Karpas-422 (cell line): ENCODE results near the gene GRK5. TPM values are rescaled to one million over a fixed set of nuclear protein-coding genes. Genes with fewer than 3 reads are reported as not detected.

Experiments
- DNase-seq: peaks from one replicate; pipeline ENCODE4 v3.0.0-alpha.2; 2015
- H2AFZ ChIP-seq: fragments of 200-600 bp; sonication (generic); 2 replicates; pipeline ENCODE4 v1.6.1; 2014; ENCODE audit warnings: antibody characterized with exemption, low read length, mixed read lengths
- H3K27ac ChIP-seq: fragments of 200-600 bp; sonication (generic); 2 replicates; pipeline ENCODE4 v1.5.1; 2014; ENCODE audit warnings: mild to moderate bottlenecking, low read length, moderate library complexity
- H3K27me3 ChIP-seq: fragments of 200-600 bp; sonication (generic); 2 replicates; pipeline ENCODE4 v1.6.1; 2014; ENCODE audit warnings: low read length, mixed read lengths
- H3K36me3 ChIP-seq: fragments of 200-600 bp; sonication (generic); 2 replicates; pipeline ENCODE4 v1.6.1; 2014; ENCODE audit warnings: low read length, mixed read lengths; ENCODE audit not compliant: insufficient read depth
- H3K4me1 ChIP-seq: fragments of 200-600 bp; sonication (generic); 2 replicates; pipeline ENCODE4 v1.6.1; 2014; ENCODE audit warnings: mild to moderate bottlenecking, low read length, mixed read lengths
- H3K4me2 ChIP-seq: fragments of 200-600 bp; sonication (generic); 2 replicates; pipeline ENCODE4 v1.6.1; 2014; ENCODE audit warnings: low read length, low read depth, mild to moderate bottlenecking; ENCODE audit not compliant: poor library complexity, severe bottlenecking
- H3K4me3 ChIP-seq: fragments of 200-600 bp; sonication (generic); 2 replicates; pipeline ENCODE4 v1.5.1; 2014; ENCODE audit warnings: mild to moderate bottlenecking, antibody characterized with exemption, low read length, mixed read lengths
- H3K79me2 ChIP-seq: fragments of 200-600 bp; sonication (generic); 2 replicates; pipeline ENCODE4 v1.6.1; 2014; ENCODE audit warnings: mild to moderate bottlenecking, low read length, mixed read lengths
- H3K9ac ChIP-seq: fragments of 200-600 bp; sonication (generic); 2 replicates; pipeline ENCODE4 v1.6.0; 2014; ENCODE audit warnings: low read length
- H3K9me2 ChIP-seq: fragments of 200-600 bp; sonication (generic), shearing (Covaris generic); replicated peaks from 2 replicates; pipeline ENCODE4 v1.6.0; 2014; ENCODE audit warnings: mild to moderate bottlenecking, low read length, moderate library complexity; ENCODE audit not compliant: insufficient read depth
- H3K9me3 ChIP-seq: fragments of 300-700, 200-600 bp; sonication (generic); 2 replicates; pipeline ENCODE4 v1.6.1; 2014; ENCODE audit warnings: low read length, mixed read lengths
- H4K20me1 ChIP-seq: fragments of 200-600 bp; sonication (generic); 2 replicates; pipeline ENCODE4 v1.6.1; 2014; ENCODE audit warnings: mild to moderate bottlenecking, antibody characterized with exemption, low read length, low read depth; ENCODE audit not compliant: insufficient read depth
- total RNA-seq: library from RNA; depleted of rRNA; stranded (reverse); fragments of >200 nt; shearing (Covaris generic); gene quantifications from 2 replicates; pipeline ENCODE4 v1.2.3, GENCODE V29; 2014; ENCODE audit warnings: low replicate concordance

The GRK5 gene
- total RNA-seq, 1 experiment from 2014 or later, result 4.5 TPM

GRCh38 chr10:119359025-119359424 lies 151.7 kb downstream of the GRK5 start:
- Histone ChIP-seq H3K9me2 (no peaks in the 10 kb centered on the region), H3K4me2 (no peak overlapping the region), H3K27me3 (no peaks in the 10 kb centered on the region), H3K36me3 (no peaks in the 10 kb centered on the region), H3K27ac (no peak overlapping the region), H3K4me3 (no peak overlapping the region), H3K79me2 (no peaks in the 10 kb centered on the region), H3K9me3 (peaks cover 24% of the 10 kb centered on the region), H4K20me1 (no peaks in the 10 kb centered on the region), H3K4me1 (no peaks in the 10 kb centered on the region), H2AFZ (no peak overlapping the region), H3K9ac (no peak overlapping the region)
- no peak for DNase-seq

DNA sequence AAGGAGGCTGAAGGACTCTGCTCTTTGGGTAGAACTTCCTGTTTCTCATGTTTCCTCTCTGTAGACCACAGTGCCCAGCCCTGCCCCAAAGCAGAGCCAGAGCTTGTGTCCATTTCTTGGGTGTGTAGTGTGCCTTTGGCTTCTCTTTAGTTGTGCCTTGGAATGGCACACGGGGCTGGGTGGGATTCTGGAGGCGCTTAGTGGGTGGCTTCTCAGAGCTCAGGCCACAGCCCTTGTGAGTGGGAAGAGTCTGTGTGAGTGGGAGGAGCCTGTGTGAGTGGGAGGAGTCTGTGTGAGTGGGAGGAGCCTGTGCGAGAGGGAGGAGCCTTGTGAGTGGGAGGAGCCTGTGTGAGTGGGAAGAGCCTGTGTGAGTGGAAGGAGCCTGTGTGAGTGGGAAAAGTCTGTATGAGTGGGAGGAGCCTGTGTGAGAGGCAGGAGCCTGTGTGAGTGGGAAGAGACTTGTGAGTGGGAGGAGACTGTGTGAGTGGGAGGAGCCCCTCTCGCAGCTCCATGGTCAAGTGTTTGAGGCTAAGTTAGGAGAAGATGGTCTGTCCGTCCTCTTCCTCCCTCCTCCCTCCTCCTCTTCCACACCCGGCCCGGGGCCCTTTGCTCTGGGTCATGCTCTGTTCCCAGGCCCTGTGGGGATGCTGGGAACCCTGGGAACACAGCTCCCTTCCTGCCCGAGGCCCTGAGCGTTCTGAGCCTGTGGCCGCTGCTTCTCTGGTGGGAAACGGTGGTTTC lies 153.0 kb downstream of the GRK5 start:
- no peaks in the 10 kb centered on the region for H3K36me3 ChIP-seq
- no peaks in the 10 kb centered on the region for H3K27me3 ChIP-seq
- peaks cover 20% of the 10 kb centered on the region for H3K9me3 ChIP-seq
- H3K79me2 ChIP-seq, result no peaks in the 10 kb centered on the region
- no peak overlapping the region for H3K4me2 ChIP-seq
- no peaks in the 10 kb centered on the region for H3K9me2 ChIP-seq
- no peak overlapping the region for H3K27ac ChIP-seq
- no peaks in the 10 kb centered on the region for H4K20me1 ChIP-seq
- no peak overlapping the region for H3K9ac ChIP-seq
- H3K4me1 ChIP-seq, result no peaks in the 10 kb centered on the region
- no peak overlapping the region for H3K4me3 ChIP-seq
- H2AFZ ChIP-seq, result no peak overlapping the region
- DNase-seq, result peak; percentile 59

DNA sequence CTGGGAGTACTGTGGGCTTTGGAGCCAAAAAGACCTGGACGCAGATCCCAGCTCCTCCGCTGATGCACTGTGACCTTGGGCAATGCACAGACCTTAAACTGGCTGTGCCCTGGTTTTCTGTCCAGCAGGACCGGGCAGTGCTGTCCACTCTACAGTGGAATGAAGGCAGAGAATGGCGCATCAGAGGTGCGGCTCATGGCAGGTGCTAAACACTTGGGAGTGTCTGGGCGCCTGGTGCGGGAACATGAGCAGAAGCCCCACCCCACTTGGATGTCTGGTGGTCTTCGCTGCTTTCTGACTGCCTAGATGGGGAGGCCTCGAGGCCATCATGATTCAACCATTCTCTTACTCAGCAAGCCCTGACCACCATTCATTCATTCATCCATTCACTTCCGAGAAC lies 153.7 kb downstream of the GRK5 start:
- Histone ChIP-seq H3K4me2 (no peak overlapping the region), H3K9me3 (peaks cover 14% of the 10 kb centered on the region; the same call in 1 of the 2 replicates), H3K4me1 (no peaks in the 10 kb centered on the region), H4K20me1 (peaks cover 3% of the 10 kb centered on the region; the same call in 1 of the 2 replicates), H3K9ac (no peak overlapping the region), H3K4me3 (no peak overlapping the region), H3K27me3 (no peaks in the 10 kb centered on the region), H3K27ac (no peak overlapping the region), H2AFZ (no peak overlapping the region), H3K36me3 (no peaks in the 10 kb centered on the region), H3K79me2 (no peaks in the 10 kb centered on the region), H3K9me2 (no peaks in the 10 kb centered on the region)
- DNase-seq, result no peak

DNA sequence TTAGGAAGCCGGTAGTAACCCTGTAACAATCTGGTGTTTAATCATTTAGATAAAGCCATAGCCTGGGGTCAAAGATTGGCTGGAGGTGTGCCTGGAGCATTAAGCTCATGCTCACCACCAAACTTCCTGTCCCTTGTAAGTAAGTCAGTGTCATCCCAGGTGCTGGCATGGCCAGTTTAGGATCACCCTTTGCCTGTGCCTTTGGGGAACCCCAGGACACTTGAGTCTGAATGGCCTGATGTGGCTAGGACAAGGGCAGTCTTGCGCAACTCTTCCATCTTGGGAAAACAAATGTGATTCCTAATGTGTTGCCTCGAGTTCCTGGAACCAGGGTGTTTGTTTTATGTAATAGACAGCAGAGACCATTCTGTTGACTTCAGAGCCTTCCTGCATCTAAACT lies 154.8 kb downstream of the GRK5 start:
- no peaks in the 10 kb centered on the region for H3K4me1 ChIP-seq
- no peak for DNase-seq
- 0 out of 2 replicates have a peak, but pooled peaks cover 4% of the 10 kb centered on the region for H3K9me3 ChIP-seq
- H3K9ac ChIP-seq, result no peak overlapping the region
- no peak overlapping the region for H3K27ac ChIP-seq
- H2AFZ ChIP-seq, result no peak overlapping the region
- no peak overlapping the region for H3K4me3 ChIP-seq
- no peaks in the 10 kb centered on the region for H3K36me3 ChIP-seq
- no peaks in the 10 kb centered on the region for H3K79me2 ChIP-seq
- H3K27me3 ChIP-seq, result no peaks in the 10 kb centered on the region
- H3K4me2 ChIP-seq, result no peak overlapping the region
- no peaks in the 10 kb centered on the region for H3K9me2 ChIP-seq
- peaks cover 9% of the 10 kb centered on the region; the same call in 1 of the 2 replicates for H4K20me1 ChIP-seq

DNA sequence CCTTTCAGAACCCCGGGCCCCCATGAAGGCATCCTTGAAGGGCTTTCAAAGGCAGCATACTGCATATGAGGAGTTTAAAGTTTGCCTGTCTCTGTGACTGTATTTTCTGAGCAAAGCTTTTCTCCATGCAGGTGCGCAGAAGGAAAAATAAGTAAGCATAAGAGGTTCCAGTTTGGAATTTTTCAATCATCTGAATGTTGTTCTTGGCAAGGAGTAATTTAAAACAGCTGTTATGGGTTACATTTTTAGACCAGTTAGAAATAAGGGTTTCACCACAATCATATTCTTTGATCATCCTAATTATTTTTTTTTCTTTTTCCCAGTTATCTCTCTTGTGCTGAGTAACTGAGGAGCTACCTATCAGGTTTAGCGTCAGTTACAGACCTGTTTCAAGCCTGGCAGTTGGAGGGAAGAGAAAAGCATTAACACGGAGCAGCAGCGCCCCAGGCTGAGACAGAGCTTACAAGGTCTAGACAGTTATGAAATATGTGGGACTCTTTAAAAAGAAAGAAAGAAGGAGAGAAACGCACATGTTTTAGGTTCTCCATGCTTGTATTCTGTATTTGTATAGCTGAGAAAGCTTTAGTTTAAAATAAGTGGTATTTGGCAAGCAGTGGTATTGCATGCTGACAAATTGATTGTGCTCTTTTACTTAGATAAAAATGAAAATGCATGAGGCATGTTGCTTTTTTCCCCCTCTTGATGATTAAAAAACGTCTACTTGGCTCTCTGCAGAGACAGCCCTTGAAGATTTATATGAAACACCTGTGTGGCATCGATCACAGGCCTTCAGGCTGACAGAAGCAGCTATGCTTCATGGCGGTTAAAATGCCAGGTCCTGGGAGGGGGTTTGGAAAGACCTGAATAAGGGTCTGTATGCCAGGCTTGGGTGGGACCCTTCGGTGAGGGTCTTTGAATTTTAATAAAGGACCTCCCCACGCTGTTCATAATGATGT lies 157.6 kb downstream of the GRK5 start:
- 0 out of 2 replicates have a peak, but pooled peaks cover 4% of the 10 kb centered on the region for H3K9me3 ChIP-seq
- no peaks in the 10 kb centered on the region for H3K9me2 ChIP-seq
- H3K36me3 ChIP-seq, result no peaks in the 10 kb centered on the region
- no peaks in the 10 kb centered on the region for H3K27me3 ChIP-seq
- H2AFZ ChIP-seq, result no peak overlapping the region
- no peak for DNase-seq
- H3K4me1 ChIP-seq, result peaks cover 18% of the 10 kb centered on the region
- no peak overlapping the region for H3K27ac ChIP-seq
- H3K4me2 ChIP-seq, result no peak overlapping the region
- H3K79me2 ChIP-seq, result no peaks in the 10 kb centered on the region
- peaks cover 28% of the 10 kb centered on the region; the same call in 1 of the 2 replicates for H4K20me1 ChIP-seq
- no peak overlapping the region for H3K4me3 ChIP-seq
- no peak overlapping the region for H3K9ac ChIP-seq

DNA sequence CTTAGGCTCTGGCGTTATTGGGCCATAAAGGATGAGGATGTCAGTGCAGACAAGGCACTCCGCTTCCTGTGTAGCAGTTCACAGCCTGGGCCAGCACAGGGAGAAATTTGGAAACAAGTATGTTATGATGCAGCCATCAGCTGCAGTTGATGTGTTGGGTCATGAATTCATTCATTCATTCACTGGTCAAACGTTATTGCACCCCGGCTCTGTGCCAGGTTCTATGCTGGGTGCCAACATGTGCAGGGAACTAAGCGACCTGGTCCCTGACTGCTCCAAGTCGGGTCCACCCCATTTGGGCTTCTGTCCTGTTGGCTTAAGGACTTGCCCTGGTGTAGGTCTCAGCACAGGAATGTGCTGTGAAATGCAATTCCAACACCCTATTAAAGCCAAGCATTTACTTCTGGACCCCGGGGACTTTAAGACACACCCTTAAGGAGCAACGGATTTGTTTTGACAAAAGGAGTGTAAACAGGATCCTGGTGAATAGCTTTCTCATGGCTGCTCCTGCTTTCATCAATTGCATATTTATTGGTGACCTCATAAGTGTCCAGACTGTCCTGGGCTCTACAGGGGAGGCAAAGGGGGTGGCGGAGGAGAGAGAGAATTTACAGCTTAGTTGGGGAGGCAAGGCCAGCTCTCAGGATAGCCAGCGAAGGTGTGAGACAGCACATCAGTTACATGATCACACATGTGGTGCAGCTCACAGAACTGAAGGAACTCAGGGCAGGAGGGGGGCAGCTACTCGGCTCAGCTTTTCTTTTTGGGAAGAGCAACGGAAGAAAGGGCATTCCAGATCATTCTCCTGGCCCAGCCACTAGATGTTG lies 158.6 kb downstream of the GRK5 start:
- no peak overlapping the region for H3K9ac ChIP-seq
- no peaks in the 10 kb centered on the region for H3K27me3 ChIP-seq
- no peak overlapping the region for H2AFZ ChIP-seq
- no peaks in the 10 kb centered on the region for H3K9me3 ChIP-seq
- H3K4me3 ChIP-seq, result no peak overlapping the region
- H3K79me2 ChIP-seq, result no peaks in the 10 kb centered on the region
- no peaks in the 10 kb centered on the region for H3K36me3 ChIP-seq
- no peaks in the 10 kb centered on the region for H3K9me2 ChIP-seq
- H3K4me1 ChIP-seq, result peaks cover 22% of the 10 kb centered on the region
- DNase-seq, result no peak
- H4K20me1 ChIP-seq, result peaks cover 38% of the 10 kb centered on the region; the same call in 1 of the 2 replicates
- no peak overlapping the region for H3K27ac ChIP-seq
- no peak overlapping the region for H3K4me2 ChIP-seq

- H2AFZ ChIP-seq, result no peak overlapping the region
- H3K79me2 ChIP-seq, result no peaks in the 10 kb centered on the region
- peaks cover 22% of the 10 kb centered on the region for H3K4me1 ChIP-seq
- H3K9ac ChIP-seq, result no peak overlapping the region
- H3K9me3 ChIP-seq, result no peaks in the 10 kb centered on the region
- peaks cover 56% of the 10 kb centered on the region; the same call in 1 of the 2 replicates for H4K20me1 ChIP-seq
- DNase-seq, result no peak
- H3K9me2 ChIP-seq, result no peaks in the 10 kb centered on the region
- no peak overlapping the region for H3K27ac ChIP-seq
- H3K27me3 ChIP-seq, result no peaks in the 10 kb centered on the region
- H3K36me3 ChIP-seq, result no peaks in the 10 kb centered on the region
- no peak overlapping the region for H3K4me3 ChIP-seq
- no peak overlapping the region for H3K4me2 ChIP-seq
Measured at GRCh38 chr10:119367841-119368549, 160.6 kb downstream of the GRK5 start.
